Spinal cord (tissue), 10 donors: ENCODE data around the gene CDHR1. TPM values are rescaled to one million over a fixed set of nuclear protein-coding genes. Genes with fewer than 3 reads are reported as not detected.

ENCODE experiments used
- DNase-seq, 6 donors: peaks; one replicate each; pipeline versions ENCODE4 v3.0.0 to v3.0.0-alpha.2; 2013 to 2015; ENCODE audit warnings: low spot score in 6 of 6, low read depth in 4 of 6
- H3K27ac ChIP-seq: one replicate; pipeline ENCODE4 v1.5.1; 2013; ENCODE audit warnings: low read depth, low read length, control low read depth
- H3K27me3 ChIP-seq: one replicate; pipeline ENCODE4 v1.6.1; 2013; ENCODE audit warnings: low read length; ENCODE audit not compliant: control insufficient read depth, insufficient read depth
- H3K36me3 ChIP-seq: one replicate; pipeline ENCODE4 v1.6.1; 2013; ENCODE audit warnings: low read length; ENCODE audit not compliant: control insufficient read depth, insufficient read depth
- H3K4me1 ChIP-seq: one replicate; pipeline ENCODE4 v1.6.1; 2013; ENCODE audit warnings: low read length; ENCODE audit not compliant: control insufficient read depth, insufficient read depth
- H3K4me3 ChIP-seq: one replicate; pipeline ENCODE4 v1.5.1; 2013; ENCODE audit warnings: low read depth, low read length, control low read depth
- H3K9me3 ChIP-seq: one replicate; pipeline ENCODE4 v1.6.1; 2013; ENCODE audit warnings: low read length; ENCODE audit not compliant: control insufficient read depth, insufficient read depth
- WGBS: methylation state at CpG from one replicate; pipeline ENCODE4 v1.1.5; 2013; ENCODE audit warnings: missing lambda C conversion rate; ENCODE audit not compliant: insufficient coverage; 5-methylcytosine and 5-hydroxymethylcytosine counted together
- polyA plus RNA-seq, 2 donors: library from polyadenylated mRNA; unstranded; fragments of 120-200 nt; gene quantifications; one replicate each; pipeline ENCODE4 v1.2.1, GENCODE V29; 2013; ENCODE audit not compliant: insufficient read length in 2 of 2
- total RNA-seq, 2 donors: library from RNA; depleted of rRNA in 1 of 2; stranded (reverse); fragments of 120-200 nt in 1 of 2; fragments of >200 nt in 1 of 2; gene quantifications; one replicate each; pipeline versions ENCODE4 v1.2.3 to v1.2.4, GENCODE V29; 2013 to 2014
- donor health status: healthy.

CDHR1 gene
- total and polyA plus RNA-seq, 4 donors: 4.7 to 14.1 (median 8.3) TPM

DNA sequence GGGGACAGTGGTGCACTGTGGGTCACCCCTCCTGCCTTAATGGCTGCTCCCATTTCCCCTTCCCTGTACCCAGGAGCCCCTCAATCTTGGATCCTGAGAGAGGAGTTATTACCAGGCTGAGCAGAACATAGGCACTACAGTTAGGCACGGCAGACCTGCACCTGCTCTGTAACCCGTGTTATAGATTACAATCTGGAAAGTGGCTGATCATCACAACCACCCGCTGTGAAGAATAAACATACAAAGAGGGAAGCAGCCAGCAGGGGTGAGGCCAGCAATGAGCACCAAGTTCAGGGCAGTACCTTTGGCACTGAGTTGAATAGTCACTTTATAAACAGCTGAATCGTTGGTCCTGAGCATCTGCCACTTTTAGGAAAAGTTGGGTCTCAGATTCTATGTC lies 1.7 kb downstream of the CDHR1 start:
- H3K27ac ChIP-seq: no peak overlapping the region
- peaks cover 34% of the 10 kb centered on the region for H3K27me3 ChIP-seq
- peaks cover 2% of the 10 kb centered on the region for H3K36me3 ChIP-seq
- no peaks in the 10 kb centered on the region for H3K9me3 ChIP-seq
- H3K4me1 ChIP-seq: peaks cover 37% of the 10 kb centered on the region
- WGBS: 39% methylated on average over 4 of the region's 4 CpGs
- no peak overlapping the region for H3K4me3 ChIP-seq
- no peak for DNase-seq

DNA sequence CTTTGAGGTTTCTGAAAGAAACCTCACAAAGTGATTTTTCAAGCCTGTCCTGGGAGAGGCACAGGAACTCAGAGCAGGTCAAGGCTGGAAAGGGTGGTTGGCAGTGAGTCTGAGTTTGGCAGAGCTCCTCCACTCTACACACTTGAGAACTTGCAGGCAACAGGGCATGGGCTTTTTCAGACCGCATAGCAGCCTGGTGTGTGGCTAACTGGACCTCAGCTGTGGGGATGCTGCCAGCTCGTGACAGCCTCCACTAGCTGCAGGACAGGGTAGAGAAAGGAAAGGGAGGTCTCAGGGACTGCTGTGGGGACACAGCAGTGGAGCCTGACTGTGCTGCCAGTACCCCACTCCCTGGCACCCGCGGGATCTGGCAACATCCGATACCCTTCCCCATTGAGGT lies 2.6 kb downstream of the CDHR1 start:
- H3K27me3 ChIP-seq: peaks cover 34% of the 10 kb centered on the region
- peak in 2 of 6 donors; percentile 23 to 68 for DNase-seq
- no peak overlapping the region for H3K4me3 ChIP-seq
- peaks cover 2% of the 10 kb centered on the region for H3K36me3 ChIP-seq
- no peaks in the 10 kb centered on the region for H3K9me3 ChIP-seq
- H3K27ac ChIP-seq: no peak overlapping the region
- peaks cover 37% of the 10 kb centered on the region for H3K4me1 ChIP-seq
- WGBS: 39% methylated on average over 2 of the region's 5 CpGs

DNA sequence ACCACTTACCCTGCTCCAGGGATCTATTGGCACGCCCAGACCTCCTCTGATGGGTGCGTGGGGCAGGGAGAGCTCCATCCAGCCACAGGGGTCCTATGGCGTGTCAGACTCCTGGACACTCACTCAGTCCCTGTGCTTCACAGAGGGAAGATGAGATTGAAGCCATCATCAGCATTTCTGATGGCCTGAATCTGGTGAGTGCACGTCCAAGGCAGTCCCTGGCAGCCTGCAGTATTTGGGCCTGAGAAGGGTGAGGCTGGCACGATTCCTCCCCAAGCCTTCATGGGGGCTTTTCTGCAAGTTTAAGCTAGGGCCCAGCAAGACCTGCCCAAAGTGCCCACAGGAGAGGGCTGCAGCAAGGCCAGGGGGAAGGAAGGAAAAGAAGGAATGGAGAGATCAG lies 3.3 kb downstream of the CDHR1 start:
- H3K4me1 ChIP-seq: peaks cover 37% of the 10 kb centered on the region
- peaks cover 2% of the 10 kb centered on the region for H3K36me3 ChIP-seq
- H3K27me3 ChIP-seq: peaks cover 32% of the 10 kb centered on the region
- no peak for DNase-seq
- H3K27ac ChIP-seq: no peak overlapping the region
- no peaks in the 10 kb centered on the region for H3K9me3 ChIP-seq
- H3K4me3 ChIP-seq: no peak overlapping the region
- WGBS: 94% methylated on average over 5 of the region's 5 CpGs

DNA sequence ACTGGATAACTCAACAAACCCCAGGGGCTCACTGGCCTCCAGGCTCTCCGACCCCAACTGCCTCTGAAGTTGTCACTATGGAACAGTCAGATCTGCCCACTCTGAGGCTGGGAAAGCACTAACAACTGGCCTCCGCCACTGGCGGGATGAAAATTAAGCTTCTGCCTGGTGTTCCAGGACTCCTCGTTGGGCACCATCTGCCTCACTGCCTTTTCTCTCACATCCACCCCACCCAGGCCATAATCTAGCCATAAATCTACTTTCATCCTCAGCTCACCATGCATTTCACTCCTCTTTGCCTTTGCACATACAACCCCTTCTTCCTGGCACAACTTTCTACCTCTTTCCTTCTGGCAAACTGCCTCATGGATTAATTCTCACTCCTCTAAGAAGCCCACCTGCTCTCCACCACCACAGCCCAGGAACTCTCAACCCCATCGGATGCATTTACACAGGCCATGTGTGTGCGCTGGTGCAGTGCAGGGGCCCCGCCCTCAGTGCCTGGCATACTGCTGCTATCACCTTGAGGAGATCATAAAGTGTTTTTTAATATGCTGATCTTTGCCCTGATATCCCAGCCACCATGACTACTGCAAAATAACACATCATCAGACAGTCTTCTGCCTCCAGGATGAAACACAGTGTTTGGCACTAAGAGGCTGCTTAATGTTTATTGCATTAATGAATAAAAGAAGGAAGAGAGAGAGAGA lies 4.0 kb downstream of the CDHR1 start:
- no peak overlapping the region for H3K27ac ChIP-seq
- H3K9me3 ChIP-seq: no peaks in the 10 kb centered on the region
- H3K27me3 ChIP-seq: peaks cover 27% of the 10 kb centered on the region
- DNase-seq: no peak
- H3K4me3 ChIP-seq: no peak overlapping the region
- H3K36me3 ChIP-seq: peaks cover 2% of the 10 kb centered on the region
- WGBS: 74% methylated on average over 5 of the region's 7 CpGs
- peaks cover 37% of the 10 kb centered on the region for H3K4me1 ChIP-seq

DNA sequence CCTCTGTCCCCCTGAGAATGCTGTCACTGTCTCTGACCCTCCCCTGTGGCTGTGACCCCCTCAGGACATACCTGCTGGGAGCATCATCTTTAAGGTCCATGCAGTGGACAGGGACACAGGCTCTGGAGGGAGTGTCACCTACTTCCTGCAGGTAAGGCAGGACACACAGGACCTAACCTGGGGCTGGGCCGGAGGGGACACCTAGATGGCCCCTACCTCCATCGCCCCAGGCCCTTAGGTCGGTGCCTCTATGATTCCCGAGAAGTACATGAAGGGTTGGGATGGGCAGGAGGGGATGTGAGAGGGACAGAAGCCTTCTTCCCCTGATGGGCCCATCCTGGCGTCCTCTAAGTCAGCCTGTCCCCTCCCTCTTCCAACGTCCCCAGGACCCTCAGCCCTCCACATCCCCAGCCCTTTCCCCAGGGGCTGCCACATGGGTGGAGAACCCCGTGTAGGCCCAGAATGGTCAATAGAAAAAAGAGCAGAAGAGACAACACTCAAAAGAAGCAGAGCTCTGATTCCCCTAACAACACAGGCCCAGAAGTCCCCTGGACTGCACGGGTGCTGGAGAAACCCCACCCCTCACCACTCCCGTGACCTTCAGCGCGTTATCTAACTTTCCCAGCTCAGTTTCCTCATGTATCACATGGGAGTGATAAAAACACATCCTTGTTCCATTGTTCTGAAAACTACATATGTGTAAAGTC lies 6.4 kb downstream of the CDHR1 start:
- no peak for DNase-seq
- Histone ChIP-seq H3K4me1 (peaks cover 20% of the 10 kb centered on the region), H3K36me3 (peaks cover 2% of the 10 kb centered on the region), H3K9me3 (no peaks in the 10 kb centered on the region), H3K27ac (no peak overlapping the region), H3K4me3 (no peak overlapping the region), H3K27me3 (peaks cover 6% of the 10 kb centered on the region)
- WGBS: 76% methylated on average over 6 of the region's 11 CpGs

DNA sequence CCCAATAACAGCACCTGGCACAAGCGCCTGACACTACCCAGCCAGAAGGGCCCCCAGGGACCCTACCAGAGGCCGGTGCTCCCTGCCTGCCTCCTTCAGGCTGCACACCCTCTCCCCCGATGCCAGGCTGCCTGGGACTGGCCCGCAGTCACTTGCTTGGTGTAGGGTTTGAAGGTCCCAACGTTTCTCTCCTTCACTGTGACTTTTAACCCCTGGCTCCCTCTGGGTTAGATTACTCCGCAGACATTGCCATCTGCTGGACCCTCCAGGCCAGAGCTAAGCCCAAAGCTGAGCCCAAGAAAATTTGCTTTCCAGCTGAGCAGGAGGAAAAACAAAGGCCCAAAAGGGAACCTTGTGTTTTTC lies 6.9 kb downstream of the CDHR1 start:
- Histone ChIP-seq H3K27me3 (peaks cover under 1% of the 10 kb centered on the region), H3K4me1 (peaks cover 15% of the 10 kb centered on the region), H3K27ac (no peak overlapping the region), H3K36me3 (peaks cover 2% of the 10 kb centered on the region), H3K4me3 (no peak overlapping the region), H3K9me3 (no peaks in the 10 kb centered on the region)
- WGBS: 67% methylated on average over 3 of the region's 6 CpGs
- no peak for DNase-seq

DNA sequence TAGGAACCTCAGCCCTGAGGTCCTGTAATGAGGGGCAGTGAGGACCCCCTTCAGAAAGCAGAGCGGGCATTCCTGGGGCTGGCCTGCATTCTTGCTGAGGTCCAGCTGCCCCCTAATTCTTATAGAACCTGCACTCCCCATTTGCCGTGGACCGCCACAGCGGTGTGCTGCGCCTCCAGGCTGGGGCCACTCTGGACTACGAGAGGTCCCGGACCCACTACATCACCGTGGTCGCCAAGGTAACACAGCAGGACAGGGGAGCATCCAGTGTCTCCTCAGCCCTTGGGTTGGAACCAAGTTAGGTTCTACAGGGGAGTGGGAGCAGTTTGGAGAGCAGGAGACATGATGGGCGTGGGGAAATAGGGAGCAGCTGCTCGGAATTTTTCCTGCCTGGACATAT lies 7.3 kb downstream of the CDHR1 start:
- Histone ChIP-seq H3K27ac (no peak overlapping the region), H3K36me3 (peaks cover 2% of the 10 kb centered on the region), H3K27me3 (no peaks in the 10 kb centered on the region), H3K4me1 (peaks cover 11% of the 10 kb centered on the region), H3K4me3 (no peak overlapping the region), H3K9me3 (no peaks in the 10 kb centered on the region)
- DNase-seq: no peak
- WGBS: 70% methylated on average over 10 of the region's 11 CpGs

DNA sequence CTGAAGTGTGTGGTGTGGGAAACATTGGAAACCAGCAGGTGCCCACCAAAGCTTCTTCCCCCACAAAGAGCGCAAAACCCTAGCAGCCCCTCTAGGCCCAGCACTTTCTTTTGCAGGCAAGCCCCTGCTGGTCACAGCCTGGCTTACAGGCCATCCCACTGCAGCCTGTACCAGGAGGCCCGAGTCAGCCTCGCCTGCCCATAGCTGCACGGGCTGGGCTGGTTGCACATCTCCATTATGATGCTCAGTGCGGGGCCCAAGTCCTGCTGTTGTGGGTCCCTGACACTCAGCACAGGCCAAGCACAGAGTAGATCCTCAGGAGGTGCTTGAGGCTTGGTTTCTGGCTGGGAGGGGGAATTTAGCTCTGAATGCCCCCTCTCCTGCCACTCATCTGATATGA lies 8.0 kb downstream of the CDHR1 start:
- H3K4me3 ChIP-seq: no peak overlapping the region
- no peak overlapping the region for H3K27ac ChIP-seq
- H3K9me3 ChIP-seq: no peaks in the 10 kb centered on the region
- H3K27me3 ChIP-seq: no peaks in the 10 kb centered on the region
- H3K36me3 ChIP-seq: peaks cover 2% of the 10 kb centered on the region
- DNase-seq: no peak
- peaks cover 5% of the 10 kb centered on the region for H3K4me1 ChIP-seq
- 81% methylated on average over 5 of the region's 5 CpGs for WGBS

DNA sequence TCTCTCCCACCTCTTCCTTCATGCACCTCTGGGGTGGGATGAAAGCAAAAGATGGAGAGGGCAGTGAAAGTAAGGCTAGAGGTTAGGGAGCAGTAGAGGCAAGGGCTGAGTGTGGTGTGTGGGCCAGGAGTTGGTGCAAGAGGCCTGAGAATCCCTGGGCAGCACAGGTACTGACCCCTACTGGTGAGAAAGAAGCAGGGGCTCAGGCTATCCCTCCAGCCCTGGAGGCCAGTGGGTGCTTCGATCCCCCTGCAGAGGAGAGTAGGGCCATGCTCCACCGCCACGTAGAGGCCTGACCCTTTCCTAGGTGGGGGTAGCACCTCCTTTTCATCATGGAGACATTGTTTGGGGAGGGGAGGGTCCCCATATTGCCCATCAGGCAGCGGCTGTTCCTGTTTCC lies 9.8 kb downstream of the CDHR1 start:
- Histone ChIP-seq H3K4me1 (no peaks in the 10 kb centered on the region), H3K4me3 (no peak overlapping the region), H3K36me3 (no peaks in the 10 kb centered on the region), H3K27me3 (no peaks in the 10 kb centered on the region), H3K27ac (no peak overlapping the region), H3K9me3 (no peaks in the 10 kb centered on the region)
- DNase-seq: no peak
- 88% methylated on average over 3 of the region's 4 CpGs for WGBS

DNA sequence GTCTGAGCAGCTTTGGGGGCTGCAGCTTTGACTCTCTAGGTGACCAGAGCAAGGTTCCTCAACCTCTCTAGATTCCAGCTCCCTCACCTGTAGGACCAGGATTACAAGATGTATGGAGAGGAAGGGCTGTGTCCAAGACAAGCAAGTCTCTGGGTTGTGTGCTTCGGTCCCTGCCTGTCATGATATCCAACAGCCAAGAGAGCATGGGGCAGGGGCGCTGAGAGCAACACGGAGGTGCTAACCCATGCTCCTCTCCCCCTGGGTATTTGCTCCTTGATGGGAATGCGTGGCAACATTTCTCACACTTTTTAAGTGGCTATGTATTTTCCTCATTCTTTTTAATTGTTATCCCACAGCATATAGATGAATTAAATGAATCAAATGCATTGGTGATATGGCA lies 10.3 kb downstream of the CDHR1 start:
- DNase-seq: no peak
- H3K4me3 ChIP-seq: no peak overlapping the region
- H3K4me1 ChIP-seq: no peaks in the 10 kb centered on the region
- WGBS: 100% methylated on average over 2 of the region's 4 CpGs
- no peaks in the 10 kb centered on the region for H3K36me3 ChIP-seq
- H3K27ac ChIP-seq: no peak overlapping the region
- H3K9me3 ChIP-seq: no peaks in the 10 kb centered on the region
- no peaks in the 10 kb centered on the region for H3K27me3 ChIP-seq
